Measurements from ENCODE around the gene RRBP1. TPM values are rescaled to one million over a fixed set of nuclear protein-coding genes. Genes with fewer than 3 reads are reported as not detected.
A peak's percentile ranks its signal among the peaks of the same experiment; 100 is the strongest.

RRBP1 gene
- total and polyA plus RNA-seq, 12 donors = 23.5 to 71.3 (median 29.7) TPM

DNA sequence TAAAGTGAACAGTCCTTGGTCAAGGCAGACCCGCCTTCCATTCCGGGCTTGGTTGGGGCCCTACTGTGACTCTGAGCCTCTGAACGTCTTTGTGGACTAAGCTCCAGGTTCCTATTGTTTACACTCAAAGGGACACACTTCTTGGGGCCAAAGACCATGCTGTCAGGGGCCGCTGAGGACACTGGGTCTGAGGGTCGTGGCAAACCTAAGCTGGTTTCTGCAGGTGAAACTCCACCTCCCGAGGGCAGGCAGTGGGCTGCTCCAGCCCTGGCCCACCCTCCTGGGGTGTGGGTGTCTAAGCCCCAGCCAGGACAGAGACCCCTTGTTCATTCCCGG, 69.1 kb downstream of the RRBP1 start:
- H3K27ac ChIP-seq = peak overlapping the region in 8 of 10 donors; percentile 20 to 66 (median 58)
- TF ChIP-seq, protein P1, sequence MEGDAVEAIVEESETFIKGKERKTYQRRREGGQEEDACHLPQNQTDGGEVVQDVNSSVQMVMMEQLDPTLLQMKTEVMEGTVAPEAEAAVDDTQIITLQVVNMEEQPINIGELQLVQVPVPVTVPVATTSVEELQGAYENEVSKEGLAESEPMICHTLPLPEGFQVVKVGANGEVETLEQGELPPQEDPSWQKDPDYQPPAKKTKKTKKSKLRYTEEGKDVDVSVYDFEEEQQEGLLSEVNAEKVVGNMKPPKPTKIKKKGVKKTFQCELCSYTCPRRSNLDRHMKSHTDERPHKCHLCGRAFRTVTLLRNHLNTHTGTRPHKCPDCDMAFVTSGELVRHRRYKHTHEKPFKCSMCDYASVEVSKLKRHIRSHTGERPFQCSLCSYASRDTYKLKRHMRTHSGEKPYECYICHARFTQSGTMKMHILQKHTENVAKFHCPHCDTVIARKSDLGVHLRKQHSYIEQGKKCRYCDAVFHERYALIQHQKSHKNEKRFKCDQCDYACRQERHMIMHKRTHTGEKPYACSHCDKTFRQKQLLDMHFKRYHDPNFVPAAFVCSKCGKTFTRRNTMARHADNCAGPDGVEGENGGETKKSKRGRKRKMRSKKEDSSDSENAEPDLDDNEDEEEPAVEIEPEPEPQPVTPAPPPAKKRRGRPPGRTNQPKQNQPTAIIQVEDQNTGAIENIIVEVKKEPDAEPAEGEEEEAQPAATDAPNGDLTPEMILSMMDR (IDR thresholded peaks at IDR 0.05) = no peak
- peaks cover 32 to 77% (median 53%) of the 10 kb centered on the region in 9 donors for H3K4me1 ChIP-seq
- 81 to 87% methylated on average over 7 of the region's 7 CpGs for WGBS, 2 donors
- ATAC-seq = no peak
- H3K27me3 ChIP-seq = no peaks in the 10 kb centered on the region
- no peak for DNase-seq
- H3K36me3 ChIP-seq = peaks cover 0 to 80% (median 16%) of the 10 kb centered on the region in 9 donors
- intact Hi-C loops (cut with DNase I) = loop anchor here in 8 of 10 donors (2.0 to 10.0 kb wide), 4 partner anchors 41 to 108 kb away; partner anchors contain the start of gene DSTN (in 4 of the 8)
- no peak overlapping the region for H3K4me3 ChIP-seq
- H3K9me3 ChIP-seq = no peaks in the 10 kb centered on the region

DNA sequence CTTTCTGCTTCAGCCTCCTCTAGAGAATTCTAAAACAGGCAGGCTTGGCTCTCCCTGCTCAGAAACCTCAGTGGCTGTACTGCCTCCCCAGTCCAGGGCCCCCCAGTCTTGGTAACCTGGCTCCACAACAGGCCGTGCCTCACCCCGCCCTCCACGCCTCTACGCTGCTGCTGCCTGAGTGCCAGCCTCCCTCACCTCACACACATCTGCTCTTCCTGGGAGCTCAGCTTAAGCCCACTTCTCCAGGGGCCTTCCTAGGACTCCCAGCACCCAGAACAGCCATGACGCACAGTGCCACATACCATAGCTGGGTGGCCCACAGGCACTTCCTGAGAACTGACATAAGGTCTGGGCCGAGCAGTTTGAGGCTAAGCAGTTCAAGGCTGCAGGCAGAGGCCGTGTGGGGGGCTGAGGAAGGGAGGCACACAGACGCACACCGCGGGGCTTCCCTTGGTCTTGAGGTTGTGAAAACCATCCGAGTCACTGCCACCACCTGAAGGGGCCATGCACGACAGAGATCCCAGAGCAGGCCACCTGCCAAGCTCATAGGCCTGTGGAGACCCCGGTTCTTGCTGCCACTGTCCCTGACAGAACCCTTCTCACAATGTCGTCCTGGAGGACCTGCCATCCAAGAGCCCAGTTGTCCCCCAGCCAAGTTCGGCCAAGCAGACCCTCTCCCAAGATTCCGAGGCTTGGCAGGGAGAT, 69.6 kb downstream of the RRBP1 start:
- Histone ChIP-seq H3K27ac (peak overlapping the region; percentile 13 to 66 (median 56)), H3K4me3 (no peak overlapping the region), H3K4me1 (peaks cover 32 to 76% (median 53%) of the 10 kb centered on the region in 9 donors), H3K36me3 (peaks cover 0 to 81% (median 17%) of the 10 kb centered on the region in 9 donors), H3K9me3 (no peaks in the 10 kb centered on the region), H3K27me3 (no peaks in the 10 kb centered on the region)
- ATAC-seq (peak; percentile 3 to 25 (median 15)), DNase-seq (no peak)
- intact Hi-C loops (cut with DNase I) = loop anchor here in 8 of 10 donors (2.0 to 10.0 kb wide), 4 partner anchors 40 to 108 kb away; partner anchors contain the start of gene DSTN (in 4 of the 8)
- TF ChIP-seq, protein P1 (IDR thresholded peaks at IDR 0.05) = no peak
- WGBS, 2 donors = 62% methylated on average over 16 of the region's 16 CpGs

DNA sequence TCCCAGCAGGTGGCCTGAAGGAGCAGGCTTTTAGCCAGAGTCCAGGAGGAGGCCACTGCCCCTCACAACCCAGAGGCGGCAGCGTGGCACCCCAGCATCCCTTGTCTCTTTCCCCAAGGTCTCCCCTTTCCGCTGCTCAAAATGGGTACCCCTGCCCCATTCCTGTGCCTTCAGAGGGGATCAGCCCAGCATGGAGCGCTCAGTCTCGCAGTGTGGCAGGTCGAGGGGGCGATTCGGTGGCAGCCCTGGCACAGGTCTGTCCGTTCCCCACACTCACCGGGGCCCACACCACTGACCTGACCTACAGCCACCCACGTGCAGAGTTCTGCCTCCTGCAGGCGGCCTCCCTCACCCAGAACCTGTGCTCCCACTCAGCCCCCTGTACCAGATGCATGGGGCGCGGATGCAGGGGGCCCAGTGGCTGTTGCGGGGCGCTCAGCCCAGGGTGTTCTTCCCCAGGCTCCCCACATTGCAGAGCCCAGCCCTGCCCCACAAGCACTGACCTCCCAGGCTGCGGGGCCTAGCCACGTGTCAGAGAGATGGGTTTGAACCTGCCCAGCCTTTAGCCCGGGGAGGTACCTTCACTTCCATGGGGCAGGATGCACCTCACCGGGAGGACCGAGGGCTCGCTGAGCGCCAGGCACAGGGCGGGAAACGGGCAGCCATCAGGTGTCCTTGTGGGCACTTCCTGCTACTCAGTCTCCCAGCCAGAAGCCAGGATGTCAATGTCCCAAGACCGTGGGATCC, 70.3 kb downstream of the RRBP1 start:
- H3K4me3 ChIP-seq = no peak overlapping the region
- intact Hi-C loops (cut with DNase I) = loop anchor here in 8 of 10 donors (2.0 to 10.0 kb wide), 4 partner anchors 39 to 107 kb away; partner anchors contain the start of gene DSTN (in 4 of the 8)
- 75 to 77% methylated on average over 26 of the region's 26 CpGs for WGBS, 2 donors
- H3K4me1 ChIP-seq = peaks cover 32 to 69% (median 53%) of the 10 kb centered on the region in 9 donors
- H3K27me3 ChIP-seq = no peaks in the 10 kb centered on the region
- TF ChIP-seq, protein P1 (IDR thresholded peaks at IDR 0.05) = peak in 3 of 9 donors; percentile 3 to 38 (median 30)
- peak in 5 of 8 donors; percentile 2 to 18 (median 5) for ATAC-seq
- H3K27ac ChIP-seq = peak overlapping the region in 9 of 10 donors; percentile 42 to 66 (median 56)
- peaks cover 0 to 81% (median 17%) of the 10 kb centered on the region in 9 donors for H3K36me3 ChIP-seq
- H3K9me3 ChIP-seq = no peaks in the 10 kb centered on the region
- no peak for DNase-seq

DNA sequence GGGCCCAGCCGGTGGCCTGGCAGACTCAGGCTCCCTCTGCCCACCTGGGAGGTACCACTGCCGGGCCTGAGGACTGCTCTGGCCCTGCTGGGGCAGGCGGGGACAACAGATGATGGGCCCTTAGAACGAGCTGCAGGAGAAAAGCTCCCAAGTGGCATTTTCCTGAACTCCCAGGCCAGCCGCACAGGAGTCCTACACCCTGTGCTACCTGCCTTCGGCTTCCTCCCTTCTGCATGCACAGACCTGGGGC, 70.8 kb downstream of the RRBP1 start:
- peak in 5 of 8 donors; percentile 2 to 36 (median 15) for ATAC-seq
- H3K4me3 ChIP-seq = no peak overlapping the region
- no peaks in the 10 kb centered on the region for H3K27me3 ChIP-seq
- TF ChIP-seq, protein P1 (IDR thresholded peaks at IDR 0.05) = peak in 4 of 9 donors; percentile 26 to 42 (median 34)
- 56 to 68% methylated on average over 6 of the region's 6 CpGs for WGBS, 2 donors
- no peaks in the 10 kb centered on the region for H3K9me3 ChIP-seq
- H3K27ac ChIP-seq = peak overlapping the region in 9 of 10 donors; percentile 33 to 66 (median 59)
- H3K4me1 ChIP-seq = peaks cover 32 to 64% (median 51%) of the 10 kb centered on the region in 9 donors
- intact Hi-C loops (cut with DNase I) = loop anchor here in 7 of 10 donors (5.0 to 10.0 kb wide), 3 partner anchors 39 to 106 kb away; partner anchors contain the start of gene DSTN (in 3 of the 7)
- H3K36me3 ChIP-seq = peaks cover 0 to 81% (median 17%) of the 10 kb centered on the region in 9 donors
- no peak for DNase-seq
